A549 (cell line): ENCODE data around the gene ANGPT4. TPM values are rescaled to one million over a fixed set of nuclear protein-coding genes. Genes with fewer than 3 reads are reported as not detected.

Experiments
- ATAC-seq, 2 experiments: fragments of 200-7000 bp in 1 of 2; fragments of >200 bp in 1 of 2; cut with Nextera tagmentation in 1 of 2; cut with Tn5 transposase in 1 of 2; 3 replicates each; pipeline versions ENCODE4 v1.8.0 to v1.9.1; 2018 to 2020; ENCODE audit warnings: mild to moderate bottlenecking in 1 of 2, moderate library complexity in 1 of 2
- CTCF ChIA-PET: fragments of 300-600 bp; sonication (Branson Sonifier 250); formaldehyde crosslinking; extraction: SDS; loops from one replicate; lab custom pipeline; 2021; ENCODE audit warnings: antibody characterized with exemption, inconsistent platforms; lab: Yijun Ruan, JAX
- POLR2A ChIA-PET: fragments of 350-600 bp; formaldehyde crosslinking; extraction: SDS; loops from one replicate; lab custom pipeline; 2021; ENCODE audit warnings: antibody characterized with exemption, inconsistent platforms; lab: Yijun Ruan, JAX
- DNase-seq, 2 experiments: peaks; one replicate each; pipeline versions ENCODE4 v3.0.0 to v3.0.0-alpha.2; 2011 to 2016; ENCODE audit warnings: low read depth in 1 of 2, low spot score in 1 of 2
- FAIRE-seq: peaks from 2 replicates; lab custom pipeline; 2011; peaks lifted over from hg19 to GRCh38; lab: Jason Lieb, UNC
- H3K27ac ChIP-seq, 2 experiments: fragments of >200 bp; sonication (Bioruptor Twin); formaldehyde crosslinking; 3 replicates each; pipeline ENCODE4 v1.5.1; 2016 to 2017
- H3K4me1 ChIP-seq: fragments of >200 bp; sonication (Bioruptor Twin); formaldehyde crosslinking; 3 replicates; pipeline ENCODE4 v1.6.1; 2016
- H3K4me2 ChIP-seq: fragments of >200 bp; sonication (Bioruptor Twin); formaldehyde crosslinking; 3 replicates; pipeline ENCODE4 v1.6.1; 2016
- H3K4me3 ChIP-seq: fragments of >200 bp; sonication (Bioruptor Twin); formaldehyde crosslinking; 3 replicates; pipeline ENCODE4 v1.5.1; 2016
- H3K9me3 ChIP-seq: fragments of >200 bp; sonication (Bioruptor Twin); formaldehyde crosslinking; 3 replicates; pipeline ENCODE4 v1.6.1; 2016
- CBX2 ChIP-seq: fragments of 200-600 bp; sonication (generic); IDR thresholded peaks from 2 replicates; pipeline ENCODE4 v1.6.1; 2016; ENCODE audit warnings: low read depth, mild to moderate bottlenecking, borderline replicate concordance
- CEBPB ChIP-seq, 2 experiments: fragments of >200 bp in 1 of 2; sonication (Bioruptor Twin) in 1 of 2; formaldehyde crosslinking in 1 of 2; IDR thresholded peaks; 2 replicates each; pipeline ENCODE4 v1.6.1; 2012 to 2016
- CHD4 ChIP-seq: fragments of 200-600 bp; sonication (generic); IDR thresholded peaks from 2 replicates; pipeline ENCODE4 v1.6.1; 2016; ENCODE audit warnings: antibody characterized with exemption, mild to moderate bottlenecking, borderline replicate concordance
- EHF ChIP-seq: fragments of 250-450 bp; sonication (Bioruptor Pico); IDR thresholded peaks from 2 replicates; pipeline ENCODE4 v1.5.0; 2020; ENCODE audit warnings: mild to moderate bottlenecking
- FOSL2 ChIP-seq, 2 experiments: fragments of 450-650 bp in 1 of 2; fragments of >200 bp in 1 of 2; sonication (Bioruptor Twin) in 1 of 2; formaldehyde crosslinking; IDR thresholded peaks; 2 replicates each; pipeline versions ENCODE4 v1.5.0 to v1.6.1; 2016 to 2020; ENCODE audit warnings: mild to moderate bottlenecking in 1 of 2, moderate library complexity in 1 of 2
- FOXS1 ChIP-seq: fragments of 250-450 bp; sonication (Bioruptor Pico); IDR thresholded peaks from 2 replicates; pipeline ENCODE4 v1.5.0; 2020; ENCODE audit warnings: mild to moderate bottlenecking, moderate library complexity
- HOXB5 ChIP-seq: fragments of 250-450 bp; sonication (Bioruptor Pico); IDR thresholded peaks from 2 replicates; pipeline ENCODE4 v1.5.0; 2020; ENCODE audit warnings: mild to moderate bottlenecking, moderate library complexity
- KDM1A ChIP-seq: fragments of 200-600 bp; sonication (generic); IDR thresholded peaks from 2 replicates; pipeline ENCODE4 v1.6.1; 2016; ENCODE audit warnings: low read depth, mild to moderate bottlenecking
- KDM5A ChIP-seq: fragments of 200-600 bp; sonication (generic); IDR thresholded peaks from 2 replicates; pipeline ENCODE4 v1.6.1; 2016; ENCODE audit warnings: antibody characterized with exemption, mild to moderate bottlenecking
- MAZ ChIP-seq: fragments of 150-350 bp; IDR thresholded peaks from 2 replicates; pipeline ENCODE4 v1.6.1; 2014; ENCODE audit warnings: antibody characterized with exemption, low read depth, low read length, borderline replicate concordance
- PHF8 ChIP-seq: fragments of 200-600 bp; sonication (generic); IDR thresholded peaks from 2 replicates; pipeline ENCODE4 v1.6.1; 2016; ENCODE audit warnings: low read depth, mild to moderate bottlenecking, antibody characterized with exemption, moderate library complexity, borderline replicate concordance
- POLR2A ChIP-seq: IDR thresholded peaks from 2 replicates; pipeline ENCODE4 v1.6.1; 2012; ENCODE audit warnings: mild to moderate bottlenecking, low read length
- RAD21 ChIP-seq, 2 experiments: fragments of >200 bp in 1 of 2; sonication (Bioruptor Twin) in 1 of 2; formaldehyde crosslinking in 1 of 2; IDR thresholded peaks in 1 of 2; conservative IDR thresholded peaks in 1 of 2; 2 replicates in 1 of 2; 3 replicates in 1 of 2; pipeline ENCODE4 v1.6.1; 2012 to 2018; ENCODE audit warnings: inconsistent platforms in 1 of 2
- RCOR1 ChIP-seq: fragments of 150-350 bp; IDR thresholded peaks from 2 replicates; pipeline ENCODE4 v1.6.1; 2014; ENCODE audit warnings: antibody characterized with exemption, low read length, low read depth
- whole genome bisulfite sequencing: methylation state at CpG from one replicate; pipeline ENCODE4 v1.1.6; 2017; ENCODE audit errors: missing lambda C conversion rate; 5-methylcytosine and 5-hydroxymethylcytosine counted together
- polyA plus RNA-seq, 4 experiments: library from polyadenylated mRNA; depleted of rRNA in 3 of 4; stranded (reverse); fragments of >200 nt; fragmentation: RNase III in 1 of 4; extraction: RNeasy Plus Mini Kit Qiagen cat#74134 plus additional on column Dnase treatment in 1 of 4; gene quantifications; 2 replicates in 3 of 4; 3 replicates in 1 of 4; pipeline ENCODE4 v1.2.3, GENCODE V29; 2011 to 2017
- TF ChIP-seq, protein P1 (sequence below): fragments of 150-350 bp; IDR thresholded peaks from 2 replicates; pipeline ENCODE4 v1.6.1; 2014; ENCODE audit warnings: low read depth, mild to moderate bottlenecking, low read length
- TF ChIP-seq, protein P2 (sequence below): fragments of >200 bp; sonication (Bioruptor Twin); formaldehyde crosslinking; IDR thresholded peaks from 3 replicates; pipeline ENCODE4 v1.5.1; 2016
- TF ChIP-seq, protein P3 (sequence below): fragments of 250-450 bp; sonication (Bioruptor Pico); IDR thresholded peaks from 2 replicates; pipeline ENCODE4 v1.5.0; 2020; ENCODE audit warnings: low read depth, mild to moderate bottlenecking, moderate library complexity
- TF ChIP-seq, protein P4 (sequence below): fragments of 250-450 bp; sonication (Bioruptor Pico); IDR thresholded peaks from 2 replicates; pipeline ENCODE4 v1.5.0; 2021; ENCODE audit warnings: mild to moderate bottlenecking, moderate library complexity, borderline replicate concordance
- TF ChIP-seq, protein P5 (sequence below): IDR thresholded peaks from 2 replicates; pipeline ENCODE4 v1.6.1; 2012
- TF ChIP-seq, protein P6 (sequence below): fragments of 450-650 bp; IDR thresholded peaks from 2 replicates; pipeline ENCODE4 v1.6.1; 2014; ENCODE audit warnings: antibody characterized with exemption
- TF ChIP-seq, protein P7 (sequence below): IDR thresholded peaks from 2 replicates; pipeline ENCODE4 v1.6.1; 2012; ENCODE audit warnings: low read depth, borderline replicate concordance

The ANGPT4 gene
- polyA plus RNA-seq, 2 of the 4 experiments (the other 2 are of a cell fraction): 0.04 TPM; not detected in 1

DNA sequence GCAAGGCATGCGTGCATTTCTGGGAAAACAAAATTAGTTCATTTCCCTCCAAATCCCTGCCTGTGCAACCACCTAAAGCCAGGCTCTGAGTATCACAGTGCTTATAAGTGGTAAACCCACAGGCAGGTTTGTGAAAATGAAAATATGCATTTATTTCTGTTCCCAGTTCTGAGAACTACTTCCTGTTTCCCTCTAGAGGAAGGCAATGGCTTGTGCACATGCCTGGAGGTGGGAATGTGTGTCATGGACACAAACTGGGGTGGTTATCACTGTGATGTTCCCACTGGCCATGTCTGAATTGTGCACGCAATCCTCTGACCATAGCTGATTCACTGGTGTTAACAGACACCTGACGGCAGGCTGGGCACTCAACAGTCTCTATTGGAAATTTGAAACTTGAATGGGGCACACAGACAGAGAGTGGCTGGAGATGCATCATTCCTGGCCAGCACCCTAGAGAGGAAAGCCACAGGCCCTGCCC is 56.3 kb downstream of the ANGPT4 start:
- WGBS: 64% methylated on average over 3 of the region's 3 CpGs
- TF ChIP-seq MAZ (no peak), RCOR1 (no peak), CBX2 (no peak), KDM1A (no peak), CHD4 (no peak)
- TF ChIP-seq, protein P1, sequence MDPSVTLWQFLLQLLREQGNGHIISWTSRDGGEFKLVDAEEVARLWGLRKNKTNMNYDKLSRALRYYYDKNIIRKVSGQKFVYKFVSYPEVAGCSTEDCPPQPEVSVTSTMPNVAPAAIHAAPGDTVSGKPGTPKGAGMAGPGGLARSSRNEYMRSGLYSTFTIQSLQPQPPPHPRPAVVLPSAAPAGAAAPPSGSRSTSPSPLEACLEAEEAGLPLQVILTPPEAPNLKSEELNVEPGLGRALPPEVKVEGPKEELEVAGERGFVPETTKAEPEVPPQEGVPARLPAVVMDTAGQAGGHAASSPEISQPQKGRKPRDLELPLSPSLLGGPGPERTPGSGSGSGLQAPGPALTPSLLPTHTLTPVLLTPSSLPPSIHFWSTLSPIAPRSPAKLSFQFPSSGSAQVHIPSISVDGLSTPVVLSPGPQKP: no peak
- TF ChIP-seq, protein P2, sequence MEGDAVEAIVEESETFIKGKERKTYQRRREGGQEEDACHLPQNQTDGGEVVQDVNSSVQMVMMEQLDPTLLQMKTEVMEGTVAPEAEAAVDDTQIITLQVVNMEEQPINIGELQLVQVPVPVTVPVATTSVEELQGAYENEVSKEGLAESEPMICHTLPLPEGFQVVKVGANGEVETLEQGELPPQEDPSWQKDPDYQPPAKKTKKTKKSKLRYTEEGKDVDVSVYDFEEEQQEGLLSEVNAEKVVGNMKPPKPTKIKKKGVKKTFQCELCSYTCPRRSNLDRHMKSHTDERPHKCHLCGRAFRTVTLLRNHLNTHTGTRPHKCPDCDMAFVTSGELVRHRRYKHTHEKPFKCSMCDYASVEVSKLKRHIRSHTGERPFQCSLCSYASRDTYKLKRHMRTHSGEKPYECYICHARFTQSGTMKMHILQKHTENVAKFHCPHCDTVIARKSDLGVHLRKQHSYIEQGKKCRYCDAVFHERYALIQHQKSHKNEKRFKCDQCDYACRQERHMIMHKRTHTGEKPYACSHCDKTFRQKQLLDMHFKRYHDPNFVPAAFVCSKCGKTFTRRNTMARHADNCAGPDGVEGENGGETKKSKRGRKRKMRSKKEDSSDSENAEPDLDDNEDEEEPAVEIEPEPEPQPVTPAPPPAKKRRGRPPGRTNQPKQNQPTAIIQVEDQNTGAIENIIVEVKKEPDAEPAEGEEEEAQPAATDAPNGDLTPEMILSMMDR: no peak
- ATAC-seq: peak in 1 of 2 experiments; percentile 15; a peak in 1 of 6 replicates
- peak; percentile 39 for FAIRE-seq
- no peak for DNase-seq
- Histone ChIP-seq H3K4me1 (peaks cover 14% of the 10 kb centered on the region), H3K4me3 (no peak overlapping the region), H3K9me3 (no peaks in the 10 kb centered on the region), H3K4me2 (no peak overlapping the region), H3K27ac (no peak overlapping the region)
- POLR2A ChIA-PET: no interaction called here
- CTCF ChIA-PET: interaction anchor here (0.9 to 11.8 kb wide), 5 partner anchors 13 to 249 kb away, joined by 3 to 78 read pairs (median 5); no protein-coding TSS in a partner anchor

DNA sequence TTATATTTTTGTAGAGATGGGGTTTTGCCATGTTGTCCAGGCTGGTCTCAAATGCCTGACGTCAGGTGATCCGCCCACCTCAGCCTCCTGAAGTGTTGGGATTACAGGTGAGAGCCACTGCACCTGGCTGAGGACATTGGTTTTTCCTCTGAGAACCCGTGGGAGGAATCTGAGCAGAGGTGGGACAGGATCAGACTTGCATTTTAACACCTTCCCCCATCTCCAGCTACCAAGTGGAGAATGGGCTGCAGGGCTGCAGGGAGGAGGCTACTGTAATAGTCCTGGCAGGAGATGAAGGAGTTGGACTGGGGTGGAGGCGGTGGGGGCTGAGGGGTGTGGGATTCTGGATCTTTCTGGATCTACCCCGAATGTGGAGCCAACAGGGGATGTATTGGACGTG is 58.1 kb downstream of the ANGPT4 start:
- no peak overlapping the region for H3K4me3 ChIP-seq
- no peaks in the 10 kb centered on the region for H3K9me3 ChIP-seq
- no peak for DNase-seq
- TF ChIP-seq CHD4 (no peak), CEBPB (IDR thresholded peaks at IDR 0.05) (no peak), RAD21 (conservative IDR thresholded peaks at IDR 0.05 in 1 of 2, IDR thresholded peaks at IDR 0.05 in 1 of 2) (no peak), HOXB5 (no peak), POLR2A (no peak)
- TF ChIP-seq, protein P3, sequence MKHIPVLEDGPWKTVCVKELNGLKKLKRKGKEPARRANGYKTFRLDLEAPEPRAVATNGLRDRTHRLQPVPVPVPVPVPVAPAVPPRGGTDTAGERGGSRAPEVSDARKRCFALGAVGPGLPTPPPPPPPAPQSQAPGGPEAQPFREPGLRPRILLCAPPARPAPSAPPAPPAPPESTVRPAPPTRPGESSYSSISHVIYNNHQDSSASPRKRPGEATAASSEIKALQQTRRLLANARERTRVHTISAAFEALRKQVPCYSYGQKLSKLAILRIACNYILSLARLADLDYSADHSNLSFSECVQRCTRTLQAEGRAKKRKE: no peak
- TF ChIP-seq, protein P4, sequence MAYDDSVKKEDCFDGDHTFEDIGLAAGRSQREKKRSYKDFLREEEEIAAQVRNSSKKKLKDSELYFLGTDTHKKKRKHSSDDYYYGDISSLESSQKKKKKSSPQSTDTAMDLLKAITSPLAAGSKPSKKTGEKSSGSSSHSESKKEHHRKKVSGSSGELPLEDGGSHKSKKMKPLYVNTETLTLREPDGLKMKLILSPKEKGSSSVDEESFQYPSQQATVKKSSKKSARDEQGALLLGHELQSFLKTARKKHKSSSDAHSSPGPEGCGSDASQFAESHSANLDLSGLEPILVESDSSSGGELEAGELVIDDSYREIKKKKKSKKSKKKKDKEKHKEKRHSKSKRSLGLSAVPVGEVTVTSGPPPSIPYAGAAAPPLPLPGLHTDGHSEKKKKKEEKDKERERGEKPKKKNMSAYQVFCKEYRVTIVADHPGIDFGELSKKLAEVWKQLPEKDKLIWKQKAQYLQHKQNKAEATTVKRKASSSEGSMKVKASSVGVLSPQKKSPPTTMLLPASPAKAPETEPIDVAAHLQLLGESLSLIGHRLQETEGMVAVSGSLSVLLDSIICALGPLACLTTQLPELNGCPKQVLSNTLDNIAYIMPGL (CRISPR knock-in tag): no peak
- FAIRE-seq: no peak
- 67% methylated on average over 6 of the region's 6 CpGs for WGBS
- no peak for ATAC-seq
- CTCF ChIA-PET: interaction anchor here (1.0 to 11.8 kb wide), 5 partner anchors 29 to 99 kb away, joined by 3 to 78 read pairs (median 5); no protein-coding TSS in a partner anchor
- no peak overlapping the region for H3K27ac ChIP-seq
- H3K4me2 ChIP-seq: no peak overlapping the region
- H3K4me1 ChIP-seq: peaks cover 14% of the 10 kb centered on the region
- POLR2A ChIA-PET: no interaction called here

DNA sequence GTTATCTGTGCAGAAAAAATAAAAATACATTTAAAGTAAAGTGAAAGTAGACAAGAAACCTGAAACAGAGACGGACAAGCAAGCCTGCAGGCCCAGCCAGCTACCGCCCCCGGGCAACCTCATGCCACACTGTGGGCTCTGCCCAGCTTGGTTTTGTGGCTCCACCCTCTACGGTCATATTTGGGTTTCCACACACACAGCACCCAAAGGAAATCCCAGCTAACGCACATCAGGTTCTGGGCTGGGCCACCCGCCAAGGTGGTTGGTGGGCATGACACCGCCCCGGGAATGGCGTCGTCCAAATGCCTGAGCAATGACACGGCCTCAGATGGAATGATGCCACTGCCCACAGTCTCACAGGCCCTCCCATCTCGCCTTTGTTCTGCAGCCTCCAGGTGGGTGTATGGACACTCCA is 59.8 kb downstream of the ANGPT4 start:
- TF ChIP-seq EHF: no peak
- TF ChIP-seq FOSL2 (IDR thresholded peaks at IDR 0.05): no peak
- peak; percentile 39; the same call in 1 of the 2 replicates for TF ChIP-seq FOSL2 (CRISPR knock-in tag; IDR thresholded peaks at IDR 0.05)
- TF ChIP-seq RCOR1: no peak
- TF ChIP-seq FOXS1: no peak
- TF ChIP-seq, protein P5, sequence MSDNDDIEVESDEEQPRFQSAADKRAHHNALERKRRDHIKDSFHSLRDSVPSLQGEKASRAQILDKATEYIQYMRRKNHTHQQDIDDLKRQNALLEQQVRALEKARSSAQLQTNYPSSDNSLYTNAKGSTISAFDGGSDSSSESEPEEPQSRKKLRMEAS: peak; percentile 52
- TF ChIP-seq KDM5A: no peak
- TF ChIP-seq, protein P6, sequence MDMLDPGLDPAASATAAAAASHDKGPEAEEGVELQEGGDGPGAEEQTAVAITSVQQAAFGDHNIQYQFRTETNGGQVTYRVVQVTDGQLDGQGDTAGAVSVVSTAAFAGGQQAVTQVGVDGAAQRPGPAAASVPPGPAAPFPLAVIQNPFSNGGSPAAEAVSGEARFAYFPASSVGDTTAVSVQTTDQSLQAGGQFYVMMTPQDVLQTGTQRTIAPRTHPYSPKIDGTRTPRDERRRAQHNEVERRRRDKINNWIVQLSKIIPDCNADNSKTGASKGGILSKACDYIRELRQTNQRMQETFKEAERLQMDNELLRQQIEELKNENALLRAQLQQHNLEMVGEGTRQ: no peak
- TF ChIP-seq PHF8: no peak
- TF ChIP-seq, protein P7, sequence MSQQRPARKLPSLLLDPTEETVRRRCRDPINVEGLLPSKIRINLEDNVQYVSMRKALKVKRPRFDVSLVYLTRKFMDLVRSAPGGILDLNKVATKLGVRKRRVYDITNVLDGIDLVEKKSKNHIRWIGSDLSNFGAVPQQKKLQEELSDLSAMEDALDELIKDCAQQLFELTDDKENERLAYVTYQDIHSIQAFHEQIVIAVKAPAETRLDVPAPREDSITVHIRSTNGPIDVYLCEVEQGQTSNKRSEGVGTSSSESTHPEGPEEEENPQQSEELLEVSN: peak; percentile 43; the same call in 1 of the 2 replicates
- FAIRE-seq (peak; percentile 32), ATAC-seq (peak; percentile 81 to 89), DNase-seq (peak; percentile 72 to 82)
- ChIA-PET POLR2A (interaction anchor here (0.8 to 1.0 kb wide), 3 partner anchors 20 to 99 kb away, joined by 3 to 5 read pairs (median 3); partner anchors contain the start of gene FAM110A), CTCF (interaction anchor here (0.6 to 11.8 kb wide), 7 partner anchors 13 to 249 kb away, joined by 3 to 78 read pairs (median 3); no protein-coding TSS in a partner anchor)
- peak overlapping the region; percentile 54 for H3K4me2 ChIP-seq
- 16% methylated on average over 12 of the region's 12 CpGs for WGBS
- H3K27ac ChIP-seq: peak overlapping the region; percentile 31 to 77; a peak in 4 of 6 replicates
- H3K9me3 ChIP-seq: no peaks in the 10 kb centered on the region
- H3K4me1 ChIP-seq: peaks cover 14% of the 10 kb centered on the region
- no peak overlapping the region for H3K4me3 ChIP-seq
